HG03442 (cell line): ENCODE results near the gene GUCA1C.
A peak's percentile ranks its signal among the peaks of the same experiment; 100 is the strongest.

Experiments used
- ATAC-seq: cut with Tn5 transposase; IDR thresholded peaks from one replicate; pipeline ENCODE4 v1.9.1; 2021; ENCODE audit warnings: mild to moderate bottlenecking, moderate library complexity; ENCODE audit not compliant: unreplicated experiment

GUCA1C gene

DNA sequence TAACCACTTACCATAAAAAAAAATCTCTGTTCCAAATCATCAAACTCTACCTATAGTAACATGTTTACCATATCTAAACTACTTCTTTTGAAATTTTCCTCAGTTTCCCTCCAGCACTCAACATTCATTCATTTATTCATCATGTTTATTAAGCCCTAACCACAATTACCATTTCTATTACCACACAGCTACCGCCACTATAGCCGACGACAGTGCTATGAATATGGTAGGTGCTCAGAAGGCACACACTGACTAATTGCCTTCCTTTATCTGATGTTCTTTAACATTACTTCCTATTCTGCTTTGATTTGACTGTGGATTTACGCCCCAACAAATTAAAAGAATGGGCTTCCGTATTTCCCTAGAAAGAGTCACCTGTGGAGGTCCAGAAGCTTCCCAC is 43.9 kb downstream of the GUCA1C start:
- ATAC-seq: no peak

DNA sequence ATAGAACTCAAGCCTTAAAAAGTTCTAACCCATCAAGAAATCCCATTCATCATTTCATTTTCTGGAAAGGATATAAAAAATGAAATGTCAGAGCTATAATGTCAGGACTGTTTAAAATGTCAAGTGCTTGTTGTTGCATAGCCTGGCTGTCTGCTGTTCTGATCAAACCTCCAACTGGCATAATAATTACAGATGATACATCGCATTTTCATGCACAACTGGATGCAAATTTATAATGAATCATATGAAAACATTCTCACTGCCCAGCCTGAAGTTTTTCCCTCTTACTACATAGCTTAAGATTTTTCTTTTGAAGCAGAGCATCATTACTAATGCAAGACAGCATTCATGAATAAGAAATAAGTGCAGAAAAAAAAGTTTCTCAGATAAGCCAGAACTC is 46.5 kb downstream of the GUCA1C start:
- no peak for ATAC-seq

DNA sequence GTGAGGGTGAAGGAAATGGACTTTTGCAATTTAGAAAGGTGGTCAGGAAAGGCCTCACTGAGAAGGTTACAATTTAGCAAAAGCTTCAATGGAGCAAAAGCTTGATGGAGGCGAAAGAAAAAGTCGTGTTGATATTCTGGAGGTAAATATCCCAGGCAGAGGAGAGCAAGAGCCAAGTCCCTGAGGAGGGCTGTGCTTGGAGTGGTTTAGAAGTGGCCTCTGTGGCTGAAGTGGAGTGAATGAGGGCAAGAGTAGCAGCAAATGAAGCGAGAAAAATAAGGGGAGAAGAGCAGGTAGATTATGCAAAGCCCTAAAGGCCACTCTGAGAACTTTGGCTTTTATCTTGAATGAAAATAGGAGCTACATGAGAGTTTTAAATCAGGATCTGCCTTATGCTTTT is 54.1 kb downstream of the GUCA1C start:
- ATAC-seq: no peak

DNA sequence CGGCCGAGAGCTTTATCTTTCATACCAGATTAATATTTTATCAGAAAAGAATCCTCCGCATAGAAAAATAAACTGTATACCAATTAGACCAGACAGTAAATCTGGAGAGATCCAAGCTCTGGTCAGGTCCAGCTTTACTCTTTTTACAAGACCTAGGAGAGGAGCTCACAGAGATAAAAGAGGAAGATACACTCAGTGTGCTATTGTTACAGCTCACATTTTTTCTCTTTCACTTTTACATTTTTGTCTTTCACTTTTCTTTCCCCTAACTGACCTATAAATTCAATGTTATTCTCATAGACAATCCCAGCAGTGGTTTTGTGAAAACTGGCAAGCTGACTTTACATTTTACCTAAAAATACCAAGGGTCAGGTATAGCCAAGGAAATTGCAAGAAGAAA is 55.8 kb downstream of the GUCA1C start:
- ATAC-seq: peak; percentile 61

DNA sequence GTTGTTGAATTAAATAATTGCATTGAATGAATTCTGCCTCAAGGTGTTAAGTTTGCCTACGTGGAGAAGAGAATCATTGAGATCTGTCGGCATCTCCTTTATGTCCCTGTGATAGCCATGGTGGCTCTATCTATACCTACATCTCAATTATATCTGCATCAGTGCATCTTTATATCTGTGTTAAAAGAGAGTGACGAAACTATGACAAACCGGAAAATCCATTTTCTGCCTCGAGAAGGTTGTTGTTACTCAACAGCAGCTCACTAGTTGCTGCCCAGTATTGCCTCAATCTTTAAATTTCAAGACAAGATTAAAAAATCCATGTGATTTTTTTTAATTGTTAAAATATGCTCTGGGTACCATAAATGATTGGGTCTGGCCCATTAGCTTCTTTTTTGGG is 58.7 kb downstream of the GUCA1C start:
- no peak for ATAC-seq

DNA sequence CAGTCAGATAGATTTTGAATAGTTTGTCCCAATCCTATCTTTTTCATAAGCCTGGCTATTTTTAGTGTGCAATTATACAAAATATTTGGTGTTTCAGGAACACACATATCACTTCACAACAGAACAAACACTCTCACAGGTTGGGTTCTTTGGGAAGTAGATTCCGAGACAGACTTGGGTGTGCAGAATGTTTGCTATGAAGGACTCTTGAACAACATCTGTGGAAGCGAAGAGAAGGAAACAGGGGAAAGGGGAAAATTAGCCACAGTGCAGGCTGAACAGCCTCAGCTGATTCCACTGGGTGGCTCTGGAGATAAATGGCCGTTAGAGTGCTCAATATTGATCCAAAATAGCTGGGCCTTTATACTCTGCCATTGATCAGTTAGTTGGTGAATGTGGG is 61.8 kb downstream of the GUCA1C start:
- no peak for ATAC-seq

DNA sequence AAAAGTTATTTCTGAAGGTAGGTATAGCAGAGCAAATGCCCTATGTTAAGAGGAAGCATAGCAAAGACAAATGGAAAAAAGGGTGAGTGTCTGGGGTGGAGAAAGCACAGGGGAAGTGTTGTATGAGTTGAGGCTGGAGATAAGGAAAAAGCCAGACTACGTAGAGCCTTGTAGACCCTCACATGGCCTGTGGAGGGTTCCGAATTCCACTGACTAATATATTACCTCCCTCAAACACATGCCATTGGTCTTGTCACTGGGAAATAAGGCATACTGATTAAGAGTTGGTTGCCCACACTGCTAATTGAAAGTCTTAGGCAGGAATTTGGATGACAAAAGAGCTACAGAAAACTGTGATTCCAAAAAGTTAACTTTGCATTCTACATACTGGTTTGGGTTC is 65.9 kb downstream of the GUCA1C start:
- no peak for ATAC-seq

DNA sequence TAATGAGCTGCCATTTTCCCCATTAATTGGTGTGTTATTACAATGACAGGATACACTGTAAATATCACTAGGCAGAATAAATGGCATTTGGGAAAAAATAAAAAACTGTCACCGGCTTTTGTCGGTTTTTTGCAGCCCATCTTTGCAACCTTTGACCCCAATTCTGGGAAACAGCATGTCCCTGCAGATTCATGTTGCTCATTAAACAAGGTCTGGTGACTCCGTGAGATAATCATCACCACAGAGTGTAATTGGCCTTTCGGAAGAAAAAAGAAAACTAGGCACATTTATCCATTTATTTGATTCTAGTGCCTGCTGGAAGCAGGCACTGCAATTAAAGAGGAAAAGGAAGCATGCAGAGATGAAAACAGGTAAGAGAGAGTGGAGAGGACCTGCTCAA is 66.6 kb downstream of the GUCA1C start:
- no peak for ATAC-seq

DNA sequence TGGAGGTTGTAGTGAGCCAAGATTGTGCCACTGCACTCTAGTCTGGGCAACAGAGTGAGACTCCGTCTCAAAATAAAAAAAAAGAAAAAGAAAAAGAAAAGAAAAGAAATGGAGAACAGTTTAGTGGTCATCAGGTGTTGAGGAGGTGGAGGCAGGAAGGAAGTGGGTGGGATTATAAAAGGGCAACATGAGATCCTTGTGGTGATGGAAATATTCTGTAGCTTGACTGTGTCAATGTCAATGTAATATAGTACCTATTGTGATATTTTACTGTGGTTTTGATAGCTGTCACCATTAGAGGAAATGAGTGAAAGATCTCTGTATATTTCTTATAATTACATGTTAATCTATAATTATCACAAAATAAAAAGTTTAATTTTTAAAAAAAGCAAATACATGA is 70.3 kb downstream of the GUCA1C start:
- no peak for ATAC-seq

DNA sequence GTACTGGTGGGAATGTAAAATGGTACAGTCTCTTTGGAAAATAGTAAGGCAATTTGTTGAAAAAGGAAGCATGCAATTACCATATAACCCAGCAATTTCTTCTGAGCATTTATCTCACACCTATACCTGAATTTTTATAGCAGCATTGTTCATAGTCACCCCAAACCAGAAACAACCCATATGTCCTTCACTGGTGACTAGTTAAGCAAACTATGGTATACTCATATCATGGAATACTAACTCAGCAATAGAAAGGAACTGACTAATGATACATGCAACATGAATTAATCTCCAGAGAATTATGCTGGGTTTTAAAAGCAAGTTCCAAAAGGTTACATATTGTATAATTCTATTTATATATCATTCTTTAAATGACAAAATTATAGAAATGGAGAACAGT is 70.9 kb downstream of the GUCA1C start:
- ATAC-seq: no peak

DNA sequence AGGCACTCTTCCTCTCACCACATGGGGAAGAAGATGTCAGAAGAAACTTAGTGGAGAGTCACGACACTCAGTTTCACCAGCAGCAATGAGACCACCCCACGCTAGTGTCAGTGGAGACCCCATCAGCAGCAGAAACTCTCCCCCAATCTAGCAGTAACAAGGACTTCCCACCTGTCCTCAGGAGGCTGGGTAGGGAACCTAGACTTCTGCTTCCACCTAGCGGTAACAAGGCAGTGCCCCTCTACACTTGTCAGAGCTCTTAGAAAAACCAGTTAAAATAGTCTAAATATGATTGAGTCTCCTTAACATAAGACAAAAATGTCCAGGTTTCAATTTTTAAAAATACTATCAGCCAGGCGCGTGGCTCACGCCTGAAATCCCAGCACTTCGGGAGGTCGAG is 73.8 kb downstream of the GUCA1C start:
- no peak for ATAC-seq

DNA sequence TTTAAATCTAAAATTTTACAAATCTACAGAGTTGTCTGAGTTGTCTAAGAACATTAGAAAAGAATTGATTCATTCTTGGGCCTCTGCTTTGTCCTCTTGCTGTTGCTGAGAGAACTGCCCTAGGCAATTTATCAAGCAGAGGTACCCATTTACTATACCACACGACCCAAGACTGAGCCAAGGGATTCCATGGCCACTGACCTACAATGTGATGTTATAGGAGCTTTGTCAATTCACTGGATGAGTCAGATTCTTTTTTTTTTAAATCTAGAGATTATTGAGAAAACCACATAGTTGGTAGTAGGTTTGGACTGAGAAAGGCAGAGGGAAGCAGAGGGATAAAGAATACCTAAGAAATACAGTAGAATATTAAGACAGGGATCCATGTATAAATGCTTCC is 75.8 kb downstream of the GUCA1C start:
- no peak for ATAC-seq

DNA sequence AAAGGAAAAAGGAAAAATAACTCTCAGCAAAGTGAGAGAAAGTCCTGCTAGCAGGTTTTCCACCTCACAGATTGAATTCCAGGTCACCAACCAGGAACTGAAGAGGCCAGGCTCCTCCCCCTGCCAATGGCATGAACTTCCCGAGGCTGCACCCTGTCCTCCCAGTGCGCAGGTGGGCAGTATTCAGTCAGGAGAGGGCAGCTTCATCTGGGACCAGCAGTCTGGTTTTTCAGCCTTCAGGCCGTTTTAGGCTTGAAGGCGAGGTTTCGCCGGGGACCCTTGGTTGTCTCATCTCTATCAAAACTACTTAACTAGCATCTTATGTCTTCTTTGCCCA is 89.9 kb downstream of the GUCA1C start:
- no peak for ATAC-seq

DNA sequence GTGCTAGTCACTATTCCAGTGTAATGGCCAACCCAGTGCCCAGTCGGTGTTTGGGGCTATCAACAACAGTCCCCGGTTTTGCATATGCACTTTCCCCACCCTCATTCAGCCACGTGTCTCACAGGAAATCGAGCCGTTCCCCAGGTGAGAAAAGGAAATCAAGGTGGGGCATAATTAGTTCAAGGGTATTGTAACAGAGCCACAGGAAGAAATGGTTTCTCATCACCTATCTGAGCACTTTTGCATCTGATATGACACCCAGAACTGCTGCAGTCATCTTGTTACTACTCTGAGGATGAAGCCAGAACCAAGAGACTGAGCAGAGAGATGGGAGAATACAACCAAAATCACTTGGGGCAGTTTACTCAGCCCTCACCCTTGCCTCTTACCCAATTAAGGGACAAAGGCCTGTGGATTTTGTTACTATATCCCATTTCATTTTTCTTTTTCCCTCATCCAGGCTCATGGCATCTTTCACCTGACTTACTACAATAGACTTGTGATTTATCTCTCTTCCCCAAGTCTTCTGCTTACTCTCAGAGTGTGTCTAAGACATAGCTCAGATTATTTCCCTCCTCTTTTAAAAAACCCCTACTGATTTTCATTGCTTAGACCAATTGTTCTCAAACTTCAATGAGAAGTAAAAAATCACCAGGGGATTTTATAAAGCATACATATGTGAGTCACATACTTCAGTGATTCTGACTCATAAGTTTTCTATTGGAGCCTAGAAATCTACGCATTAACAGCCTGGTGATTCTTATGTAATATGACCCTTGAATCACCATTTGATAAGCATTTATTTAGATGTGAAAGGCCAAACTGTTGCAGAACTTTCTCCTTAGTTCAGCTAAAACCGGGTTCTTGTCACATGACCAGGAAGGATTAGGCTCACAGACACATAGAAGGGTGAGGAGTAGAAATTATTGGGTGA is 90.5 kb downstream of the GUCA1C start:
- peak; percentile 89 for ATAC-seq

DNA sequence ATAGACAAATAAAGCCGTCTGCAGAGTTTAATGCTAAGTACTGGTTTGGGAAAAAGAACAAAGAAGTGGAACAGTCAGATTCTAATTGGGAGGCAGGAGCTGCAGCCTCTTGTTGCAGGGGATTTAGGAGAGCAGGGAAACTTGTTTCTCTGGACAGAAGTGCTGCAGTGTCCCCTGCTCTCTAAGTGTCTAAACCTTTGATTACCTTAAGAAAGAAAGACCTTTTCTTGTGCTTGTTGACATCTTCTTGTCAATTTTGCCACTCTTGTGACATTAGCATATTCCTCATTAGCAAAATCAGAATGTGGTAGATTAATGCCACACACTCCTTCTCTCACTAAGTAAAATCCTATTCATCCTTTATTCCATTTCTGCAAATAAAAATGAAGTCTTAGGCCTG is 92.3 kb downstream of the GUCA1C start:
- no peak for ATAC-seq
